ENCODE data around the gene CTIF.
A peak's percentile ranks its signal among the peaks of the same experiment; 100 is the strongest.

Gene CTIF

GRCh38 chr18:48893608-48894600 is 355.1 kb downstream of the CTIF start:
- Histone ChIP-seq H3K4me3 (ENCODE audit: control insufficient read depth in 1 of 7, extremely low read depth in 1 of 7, insufficient read depth in 4 of 7, low read depth in 2 of 7, low read length in 6 of 7) (no peak overlapping the region), H3K4me1 (ENCODE audit: control extremely low read depth in 1 of 4, control insufficient read depth in 4 of 4, insufficient read depth in 4 of 4, low read length in 3 of 4) (peaks cover 0 to 24% (median 18%) of the 10 kb centered on the region in 4 experiments), H3K9me3 (ENCODE audit: control extremely low read depth in 1 of 5, control insufficient read depth in 4 of 5, insufficient read depth in 2 of 5, low read depth in 1 of 5, low read length in 4 of 5) (no peaks in the 10 kb centered on the region), H3K36me3 (ENCODE audit: control insufficient read depth in 4 of 4, insufficient read depth in 4 of 4, low read length in 3 of 4) (no peaks in the 10 kb centered on the region), H3K27ac (ENCODE audit: insufficient read depth in 1 of 2, low read depth in 1 of 2, low read length in 2 of 2, poor library complexity in 1 of 2, severe bottlenecking in 2 of 2) (no peak overlapping the region), H3K27me3 (replicated peaks in 2 of 5; ENCODE audit: control insufficient read depth in 4 of 5, insufficient read depth in 5 of 5, low read length in 4 of 5) (no peaks in the 10 kb centered on the region)
- ChIA-PET CTCF (interaction anchor here (0.9 to 1.8 kb wide), 6 partner anchors 10 to 35 kb away, joined by 3 to 5 read pairs (median 4); no protein-coding TSS in a partner anchor), POLR2A (interaction anchor here (0.5 kb wide), 1 partner anchor 61 kb away, joined by 3 read pairs; no protein-coding TSS in a partner anchor)
- no peak for DNase-seq
- 96% methylated on average over 23 of the region's 25 CpGs for WGBS (ENCODE audit: insufficient coverage)

GRCh38 chr18:48894799-48895346 is 356.0 kb downstream of the CTIF start:
- ChIA-PET POLR2A (no interaction called here), CTCF (interaction anchor here (1.0 to 1.8 kb wide), 4 partner anchors 14 to 36 kb away, joined by 3 to 5 read pairs (median 4); no protein-coding TSS in a partner anchor)
- DNase-seq = no peak
- Histone ChIP-seq H3K4me1 (ENCODE audit: control extremely low read depth in 1 of 4, control insufficient read depth in 4 of 4, insufficient read depth in 4 of 4, low read length in 3 of 4) (peaks cover 0 to 24% (median 18%) of the 10 kb centered on the region in 4 experiments), H3K9me3 (ENCODE audit: control extremely low read depth in 1 of 5, control insufficient read depth in 4 of 5, insufficient read depth in 2 of 5, low read depth in 1 of 5, low read length in 4 of 5) (peaks cover 0 to 5% (median 0%) of the 10 kb centered on the region in 5 experiments), H3K36me3 (ENCODE audit: control insufficient read depth in 4 of 4, insufficient read depth in 4 of 4, low read length in 3 of 4) (no peaks in the 10 kb centered on the region), H3K27me3 (replicated peaks in 2 of 5; ENCODE audit: control insufficient read depth in 4 of 5, insufficient read depth in 5 of 5, low read length in 4 of 5) (no peaks in the 10 kb centered on the region), H3K4me3 (ENCODE audit: control insufficient read depth in 1 of 7, extremely low read depth in 1 of 7, insufficient read depth in 4 of 7, low read depth in 2 of 7, low read length in 6 of 7) (no peak overlapping the region), H3K27ac (ENCODE audit: insufficient read depth in 1 of 2, low read depth in 1 of 2, low read length in 2 of 2, poor library complexity in 1 of 2, severe bottlenecking in 2 of 2) (no peak overlapping the region)
- WGBS (ENCODE audit: insufficient coverage) = 100% methylated on average over 4 of the region's 5 CpGs

DNA sequence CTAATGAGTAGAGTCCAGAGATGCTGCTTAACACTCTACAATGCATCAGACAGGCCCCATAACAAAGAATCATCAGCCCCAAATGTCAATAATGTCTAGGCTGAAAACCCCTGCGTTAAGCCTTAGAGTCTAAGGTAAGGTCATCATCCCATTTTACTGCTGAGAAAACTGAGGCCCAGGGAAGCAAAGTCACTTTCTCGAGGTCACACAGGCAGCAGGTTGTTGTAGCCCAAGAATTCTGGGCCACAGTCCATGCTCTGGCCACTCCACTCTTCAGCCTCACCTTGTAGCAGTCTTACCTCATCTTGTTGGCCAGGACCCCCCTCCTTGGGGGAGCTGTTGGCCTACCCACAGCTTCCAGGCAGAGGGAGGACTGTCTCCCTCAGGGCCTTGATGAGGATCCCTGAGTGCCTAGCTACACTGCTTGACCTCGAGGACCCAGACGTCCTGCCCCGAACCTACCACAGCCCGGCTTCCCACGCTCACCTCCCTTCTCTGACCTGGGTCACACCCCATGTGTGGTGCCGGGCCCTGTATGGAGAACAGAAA is 357.6 kb downstream of the CTIF start:
- no peak overlapping the region for H3K27ac ChIP-seq (ENCODE audit: insufficient read depth in 1 of 2, low read depth in 1 of 2, low read length in 2 of 2, poor library complexity in 1 of 2, severe bottlenecking in 2 of 2)
- DNase-seq = no peak
- H3K9me3 ChIP-seq (ENCODE audit: control extremely low read depth in 1 of 5, control insufficient read depth in 4 of 5, insufficient read depth in 2 of 5, low read depth in 1 of 5, low read length in 4 of 5) = peaks cover 0 to 5% (median 0%) of the 10 kb centered on the region in 5 experiments
- WGBS (ENCODE audit: insufficient coverage) = 86% methylated on average over 7 of the region's 8 CpGs
- CTCF ChIA-PET = interaction anchor here (0.9 to 2.0 kb wide), 5 partner anchors 19 to 118 kb away, joined by 3 to 6 read pairs (median 3); no protein-coding TSS in a partner anchor
- H3K4me1 ChIP-seq (ENCODE audit: control extremely low read depth in 1 of 4, control insufficient read depth in 4 of 4, insufficient read depth in 4 of 4, low read length in 3 of 4) = peaks cover 0 to 27% (median 23%) of the 10 kb centered on the region in 4 experiments
- no peak overlapping the region for H3K4me3 ChIP-seq (ENCODE audit: control insufficient read depth in 1 of 7, extremely low read depth in 1 of 7, insufficient read depth in 4 of 7, low read depth in 2 of 7, low read length in 6 of 7)
- POLR2A ChIA-PET = interaction anchor here (1.0 kb wide), 1 partner anchor 32 kb away, joined by 3 read pairs; no protein-coding TSS in a partner anchor
- no peaks in the 10 kb centered on the region for H3K36me3 ChIP-seq (ENCODE audit: control insufficient read depth in 4 of 4, insufficient read depth in 4 of 4, low read length in 3 of 4)
- H3K27me3 ChIP-seq (replicated peaks in 2 of 5; ENCODE audit: control insufficient read depth in 4 of 5, insufficient read depth in 5 of 5, low read length in 4 of 5) = no peaks in the 10 kb centered on the region

DNA sequence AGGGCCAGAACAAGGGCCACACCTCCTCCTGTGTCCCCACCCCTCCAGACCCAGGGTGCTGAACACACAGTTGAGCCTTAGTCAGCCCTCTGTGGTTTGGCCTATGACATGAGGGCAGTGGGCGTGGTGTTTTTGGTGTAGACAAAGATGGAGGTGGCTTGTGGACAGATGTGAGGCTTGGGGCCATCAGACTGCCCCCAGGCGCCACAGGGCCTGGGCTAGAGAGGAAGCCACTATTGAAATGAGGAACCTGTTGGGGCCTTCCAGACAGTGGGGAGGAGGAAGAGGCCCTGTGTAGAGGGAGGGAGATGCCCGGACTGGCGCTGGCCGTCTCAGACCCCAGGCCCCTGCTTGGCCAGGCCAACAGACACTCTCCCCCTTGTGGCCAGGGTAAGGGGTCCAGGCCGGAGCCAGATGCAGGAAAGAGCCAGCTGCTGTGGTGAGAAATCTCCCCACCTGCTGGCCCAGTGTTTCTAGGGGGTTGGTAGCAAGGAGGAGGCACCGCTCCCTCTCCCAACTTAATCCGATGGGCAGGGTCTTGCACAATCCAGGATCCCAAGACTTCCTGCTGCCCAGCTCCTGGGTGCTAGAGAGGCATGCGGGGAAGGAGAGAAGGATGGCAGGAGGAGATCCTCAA is 358.2 kb downstream of the CTIF start:
- Histone ChIP-seq H3K36me3 (ENCODE audit: control insufficient read depth in 4 of 4, insufficient read depth in 4 of 4, low read length in 3 of 4) (no peaks in the 10 kb centered on the region), H3K4me1 (ENCODE audit: control extremely low read depth in 1 of 4, control insufficient read depth in 4 of 4, insufficient read depth in 4 of 4, low read length in 3 of 4) (peaks cover 0 to 33% (median 29%) of the 10 kb centered on the region in 4 experiments), H3K9me3 (ENCODE audit: control extremely low read depth in 1 of 5, control insufficient read depth in 4 of 5, insufficient read depth in 2 of 5, low read depth in 1 of 5, low read length in 4 of 5) (peaks cover 0 to 5% (median 0%) of the 10 kb centered on the region in 5 experiments), H3K27me3 (replicated peaks in 2 of 5; ENCODE audit: control insufficient read depth in 4 of 5, insufficient read depth in 5 of 5, low read length in 4 of 5) (no peaks in the 10 kb centered on the region), H3K27ac (ENCODE audit: insufficient read depth in 1 of 2, low read depth in 1 of 2, low read length in 2 of 2, poor library complexity in 1 of 2, severe bottlenecking in 2 of 2) (no peak overlapping the region), H3K4me3 (ENCODE audit: control insufficient read depth in 1 of 7, extremely low read depth in 1 of 7, insufficient read depth in 4 of 7, low read depth in 2 of 7, low read length in 6 of 7) (no peak overlapping the region)
- DNase-seq = peak; percentile 83 to 98 (median 95)
- POLR2A ChIA-PET = interaction anchor here (0.6 to 1.0 kb wide), 2 partner anchors 32 to 44 kb away, joined by 3 to 4 read pairs; no protein-coding TSS in a partner anchor
- CTCF ChIA-PET = interaction anchor here (0.9 to 2.0 kb wide), 13 partner anchors 10 to 146 kb away, joined by 3 to 6 read pairs (median 4); no protein-coding TSS in a partner anchor
- WGBS (ENCODE audit: insufficient coverage) = 28% methylated on average over 8 of the region's 9 CpGs

DNA sequence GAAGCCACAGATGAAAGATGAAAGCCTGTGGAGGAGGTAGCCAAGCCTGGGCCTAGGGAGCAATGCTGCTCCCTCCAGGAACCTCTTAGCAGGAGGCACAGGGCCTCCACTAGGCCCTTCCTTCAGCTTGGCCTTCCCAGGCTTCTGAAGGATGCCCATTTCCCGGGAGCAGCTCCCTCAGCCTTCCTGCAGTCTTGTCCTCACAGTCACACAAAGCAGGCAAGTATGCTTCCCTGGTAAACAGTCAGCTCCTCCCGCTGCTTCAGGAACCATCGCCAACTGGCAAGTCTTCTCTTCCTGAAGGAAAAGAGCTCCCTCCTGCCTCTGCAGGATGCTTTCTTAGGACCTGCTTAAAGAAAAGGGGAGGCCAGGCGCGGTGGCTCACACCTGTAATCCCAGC is 358.7 kb downstream of the CTIF start:
- POLR2A ChIA-PET = interaction anchor here (0.6 kb wide), 1 partner anchor 43 kb away, joined by 4 read pairs; no protein-coding TSS in a partner anchor
- Histone ChIP-seq H3K36me3 (ENCODE audit: control insufficient read depth in 4 of 4, insufficient read depth in 4 of 4, low read length in 3 of 4) (no peaks in the 10 kb centered on the region), H3K27me3 (replicated peaks in 2 of 5; ENCODE audit: control insufficient read depth in 4 of 5, insufficient read depth in 5 of 5, low read length in 4 of 5) (no peaks in the 10 kb centered on the region), H3K27ac (ENCODE audit: insufficient read depth in 1 of 2, low read depth in 1 of 2, low read length in 2 of 2, poor library complexity in 1 of 2, severe bottlenecking in 2 of 2) (no peak overlapping the region), H3K9me3 (ENCODE audit: control extremely low read depth in 1 of 5, control insufficient read depth in 4 of 5, insufficient read depth in 2 of 5, low read depth in 1 of 5, low read length in 4 of 5) (peaks cover 0 to 5% (median 0%) of the 10 kb centered on the region in 5 experiments), H3K4me3 (ENCODE audit: control insufficient read depth in 1 of 7, extremely low read depth in 1 of 7, insufficient read depth in 4 of 7, low read depth in 2 of 7, low read length in 6 of 7) (no peak overlapping the region), H3K4me1 (ENCODE audit: control extremely low read depth in 1 of 4, control insufficient read depth in 4 of 4, insufficient read depth in 4 of 4, low read length in 3 of 4) (peaks cover 0 to 38% (median 33%) of the 10 kb centered on the region in 4 experiments)
- CTCF ChIA-PET = interaction anchor here (0.7 to 2.0 kb wide), 13 partner anchors 10 to 148 kb away, joined by 3 to 6 read pairs (median 4); no protein-coding TSS in a partner anchor
- no peak for DNase-seq
- 98% methylated on average over 5 of the region's 5 CpGs for WGBS (ENCODE audit: insufficient coverage)

GRCh38 chr18:48898521-48898920 is 359.7 kb downstream of the CTIF start:
- ChIA-PET CTCF (interaction anchor here (1.4 to 2.0 kb wide), 4 partner anchors 27 to 144 kb away, joined by 3 to 6 read pairs (median 4); no protein-coding TSS in a partner anchor), POLR2A (no interaction called here)
- WGBS (ENCODE audit: insufficient coverage) = 92% methylated on average over 2 of the region's 4 CpGs
- peaks cover 0 to 5% (median 0%) of the 10 kb centered on the region in 5 experiments for H3K9me3 ChIP-seq (ENCODE audit: control extremely low read depth in 1 of 5, control insufficient read depth in 4 of 5, insufficient read depth in 2 of 5, low read depth in 1 of 5, low read length in 4 of 5)
- no peak overlapping the region for H3K27ac ChIP-seq (ENCODE audit: insufficient read depth in 1 of 2, low read depth in 1 of 2, low read length in 2 of 2, poor library complexity in 1 of 2, severe bottlenecking in 2 of 2)
- H3K4me3 ChIP-seq (ENCODE audit: control insufficient read depth in 1 of 7, extremely low read depth in 1 of 7, insufficient read depth in 4 of 7, low read depth in 2 of 7, low read length in 6 of 7) = no peak overlapping the region
- no peak for DNase-seq
- H3K4me1 ChIP-seq (ENCODE audit: control extremely low read depth in 1 of 4, control insufficient read depth in 4 of 4, insufficient read depth in 4 of 4, low read length in 3 of 4) = peaks cover 0 to 42% (median 34%) of the 10 kb centered on the region in 4 experiments
- no peaks in the 10 kb centered on the region for H3K27me3 ChIP-seq (replicated peaks in 2 of 5; ENCODE audit: control insufficient read depth in 4 of 5, insufficient read depth in 5 of 5, low read length in 4 of 5)
- no peaks in the 10 kb centered on the region for H3K36me3 ChIP-seq (ENCODE audit: control insufficient read depth in 4 of 4, insufficient read depth in 4 of 4, low read length in 3 of 4)
